ENCODE data around the gene MRPS2. TPM values are rescaled to one million over a fixed set of nuclear protein-coding genes. Genes with fewer than 3 reads are reported as not detected.

The MRPS2 gene
- total RNA-seq, 1 donor from 2014 or later: 38.4 TPM

DNA sequence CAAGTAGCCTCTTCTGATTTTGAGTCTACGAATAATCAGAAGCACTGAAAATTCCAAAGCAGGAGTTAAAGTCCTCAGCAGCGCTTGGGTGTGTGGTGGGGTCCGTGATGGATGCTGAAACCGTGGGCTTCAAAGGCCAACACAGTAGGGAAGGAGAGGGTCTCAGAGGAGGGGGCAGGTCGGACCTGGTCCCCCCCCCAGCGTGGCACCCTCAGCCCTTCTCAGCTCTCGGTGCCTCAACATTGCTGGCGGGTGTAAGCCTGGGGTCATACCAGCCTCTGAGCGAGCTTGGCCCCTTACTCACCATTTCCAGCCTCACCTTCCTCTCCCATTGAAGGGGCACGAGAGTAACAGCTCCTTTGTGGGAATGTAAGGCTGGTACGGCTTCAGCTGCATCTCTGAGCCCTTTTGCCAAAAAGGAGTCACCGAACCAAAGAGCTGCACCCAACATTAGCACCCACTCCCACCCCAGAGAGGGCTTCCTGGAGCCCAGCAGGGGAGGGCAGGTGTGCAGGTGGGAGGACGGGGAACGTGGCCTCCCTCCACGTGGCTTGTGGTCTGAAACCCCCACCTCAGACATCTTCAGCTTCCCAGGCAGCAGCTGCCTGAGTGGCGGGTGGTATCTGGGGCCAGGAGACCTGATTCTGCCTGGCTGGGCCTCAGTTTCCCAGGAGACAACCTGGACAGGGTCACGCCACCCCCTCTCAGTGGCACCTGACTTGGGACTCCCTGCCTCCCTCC is 14.0 kb downstream of the MRPS2 start:
- peaks cover 1% of the 10 kb centered on the region for H3K27me3 Mint-ChIP-seq (ENCODE audit: low read depth)

DNA sequence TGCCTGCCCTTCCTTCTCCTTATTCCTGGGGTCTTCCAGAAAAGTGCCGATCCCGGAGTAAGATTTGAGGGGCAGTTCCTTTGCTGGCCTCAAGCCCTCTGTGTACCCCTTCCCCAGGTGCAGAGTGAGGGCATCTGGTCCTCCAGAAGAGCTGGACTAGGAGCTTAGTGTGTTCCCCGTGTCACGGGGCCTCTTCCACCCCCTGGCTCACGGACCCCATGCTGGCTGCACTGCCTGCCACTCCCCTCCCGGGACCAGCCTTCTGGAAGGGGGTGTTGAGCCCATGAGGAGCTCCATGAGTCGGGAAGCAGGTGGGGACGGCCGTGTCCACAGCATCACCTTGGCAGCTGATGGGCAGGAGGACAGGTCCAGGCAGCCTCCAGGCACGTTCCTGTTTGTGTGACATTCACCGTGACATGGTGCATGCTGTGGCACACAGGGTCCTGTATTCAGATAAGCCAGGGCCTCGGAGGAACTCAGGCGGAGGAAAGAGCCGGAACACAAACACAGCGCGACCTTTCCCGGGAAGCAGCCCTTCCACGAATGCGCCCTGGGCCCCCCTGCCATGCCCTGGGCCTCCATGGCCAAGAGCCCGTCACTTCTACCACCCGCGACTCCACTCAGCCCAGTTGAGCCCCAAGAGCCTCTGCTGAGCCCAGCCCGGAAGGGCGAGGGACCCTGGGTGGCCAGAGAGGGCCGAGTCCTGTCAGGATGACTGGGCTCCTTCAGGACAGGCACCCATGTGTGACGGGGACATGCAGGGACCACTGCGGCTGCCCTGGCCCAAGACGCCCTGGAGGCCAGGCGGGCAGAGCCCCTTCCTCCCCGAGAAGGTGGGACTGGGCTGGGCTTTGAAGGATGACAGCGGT is 14.8 kb downstream of the MRPS2 start:
- no peak overlapping the region for H3K27ac Mint-ChIP-seq
- peaks cover 9% of the 10 kb centered on the region for H3K9me3 Mint-ChIP-seq
- H3K27me3 Mint-ChIP-seq (ENCODE audit: low read depth): peaks cover 1% of the 10 kb centered on the region
- no peaks in the 10 kb centered on the region for H3K36me3 Mint-ChIP-seq
- TF ChIP-seq, protein P1, sequence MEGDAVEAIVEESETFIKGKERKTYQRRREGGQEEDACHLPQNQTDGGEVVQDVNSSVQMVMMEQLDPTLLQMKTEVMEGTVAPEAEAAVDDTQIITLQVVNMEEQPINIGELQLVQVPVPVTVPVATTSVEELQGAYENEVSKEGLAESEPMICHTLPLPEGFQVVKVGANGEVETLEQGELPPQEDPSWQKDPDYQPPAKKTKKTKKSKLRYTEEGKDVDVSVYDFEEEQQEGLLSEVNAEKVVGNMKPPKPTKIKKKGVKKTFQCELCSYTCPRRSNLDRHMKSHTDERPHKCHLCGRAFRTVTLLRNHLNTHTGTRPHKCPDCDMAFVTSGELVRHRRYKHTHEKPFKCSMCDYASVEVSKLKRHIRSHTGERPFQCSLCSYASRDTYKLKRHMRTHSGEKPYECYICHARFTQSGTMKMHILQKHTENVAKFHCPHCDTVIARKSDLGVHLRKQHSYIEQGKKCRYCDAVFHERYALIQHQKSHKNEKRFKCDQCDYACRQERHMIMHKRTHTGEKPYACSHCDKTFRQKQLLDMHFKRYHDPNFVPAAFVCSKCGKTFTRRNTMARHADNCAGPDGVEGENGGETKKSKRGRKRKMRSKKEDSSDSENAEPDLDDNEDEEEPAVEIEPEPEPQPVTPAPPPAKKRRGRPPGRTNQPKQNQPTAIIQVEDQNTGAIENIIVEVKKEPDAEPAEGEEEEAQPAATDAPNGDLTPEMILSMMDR (IDR thresholded peaks at IDR 0.05; ENCODE audit: unreplicated experiment): no peak
- DNase-seq (ENCODE audit: low spot score in 2 of 2, unreplicated experiment in 2 of 2): no peak
- no peak overlapping the region for H3K4me3 Mint-ChIP-seq
- no peaks in the 10 kb centered on the region for H3K4me1 Mint-ChIP-seq

More for the DNA sequence above, 14.0 kb downstream of the MRPS2 start:
- Mint-ChIP-seq H3K9me3 (peaks cover 5% of the 10 kb centered on the region), H3K27ac (no peak overlapping the region), H3K4me1 (no peaks in the 10 kb centered on the region), H3K4me3 (no peak overlapping the region), H3K36me3 (no peaks in the 10 kb centered on the region)
- TF ChIP-seq, protein P1 (IDR thresholded peaks at IDR 0.05; ENCODE audit: unreplicated experiment): no peak
- no peak for DNase-seq (ENCODE audit: low spot score in 2 of 2, unreplicated experiment in 2 of 2)

DNA sequence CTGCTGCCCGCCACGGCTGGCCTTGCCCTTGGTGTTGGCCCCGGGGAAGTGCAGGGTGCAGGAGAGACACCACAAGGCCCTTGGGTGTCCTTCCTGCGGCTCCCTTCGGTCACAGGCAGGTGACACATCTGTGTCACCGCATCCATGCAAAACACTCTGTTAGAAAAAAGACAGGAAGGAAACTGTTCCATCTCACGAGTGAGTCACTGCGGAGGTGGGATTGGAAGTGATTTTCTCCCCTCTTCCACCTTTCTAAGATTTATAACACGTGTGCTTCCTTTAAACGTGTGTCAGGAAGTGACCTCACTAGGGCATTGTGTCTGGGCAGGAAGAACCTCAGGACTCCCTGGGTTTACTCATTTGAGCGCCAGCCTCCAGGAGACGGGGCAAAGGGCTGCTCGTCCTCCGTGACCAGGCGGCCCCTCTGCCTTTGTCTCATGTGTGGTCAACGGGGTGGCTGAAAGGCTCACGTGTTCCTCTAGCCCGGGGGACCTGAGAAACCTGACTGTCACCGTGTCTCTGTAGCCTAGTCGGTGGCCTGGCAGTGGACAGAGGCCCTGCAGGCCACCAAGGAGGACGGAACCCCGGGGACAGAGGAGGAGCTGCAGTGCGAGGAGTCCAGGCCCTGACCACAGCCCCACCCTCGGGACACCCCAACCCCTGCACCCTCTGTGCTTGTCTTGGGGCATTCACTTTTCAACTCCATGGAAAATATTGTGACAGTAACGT is 15.8 kb downstream of the MRPS2 start:
- DNase-seq (ENCODE audit: low spot score in 2 of 2, unreplicated experiment in 2 of 2): no peak
- TF ChIP-seq, protein P1 (IDR thresholded peaks at IDR 0.05; ENCODE audit: unreplicated experiment): no peak
- Mint-ChIP-seq H3K4me1 (no peaks in the 10 kb centered on the region), H3K27ac (no peak overlapping the region), H3K27me3 (ENCODE audit: low read depth) (peaks cover 1% of the 10 kb centered on the region), H3K9me3 (peaks cover 9% of the 10 kb centered on the region), H3K36me3 (no peaks in the 10 kb centered on the region), H3K4me3 (no peak overlapping the region)

DNA sequence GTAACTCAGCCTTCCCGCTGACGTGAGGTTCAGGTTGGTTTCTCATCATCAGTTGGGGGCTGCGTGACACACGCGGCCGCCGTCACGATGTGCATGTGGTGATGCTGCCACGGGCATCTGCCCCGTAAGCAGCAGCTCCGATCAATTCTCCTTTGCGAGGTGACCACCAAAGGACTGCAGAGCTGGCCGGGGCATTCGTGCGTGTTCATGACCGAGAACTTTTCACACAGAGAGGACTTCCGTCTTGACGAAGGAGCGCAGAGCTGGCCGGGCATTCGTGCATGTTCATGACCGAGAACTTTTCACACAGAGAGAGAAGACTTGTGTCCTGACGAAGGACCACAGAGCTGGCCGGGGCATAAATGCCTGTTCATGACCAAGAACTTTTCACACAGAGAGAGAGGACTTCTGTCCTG is 16.9 kb downstream of the MRPS2 start:
- Mint-ChIP-seq H3K27me3 (ENCODE audit: low read depth) (peaks cover 1% of the 10 kb centered on the region), H3K4me3 (no peak overlapping the region), H3K36me3 (no peaks in the 10 kb centered on the region), H3K9me3 (peaks cover 9% of the 10 kb centered on the region), H3K27ac (no peak overlapping the region), H3K4me1 (peaks cover 1% of the 10 kb centered on the region)
- no peak for DNase-seq (ENCODE audit: low spot score in 2 of 2, unreplicated experiment in 2 of 2)
- TF ChIP-seq, protein P1 (IDR thresholded peaks at IDR 0.05; ENCODE audit: unreplicated experiment): no peak

DNA sequence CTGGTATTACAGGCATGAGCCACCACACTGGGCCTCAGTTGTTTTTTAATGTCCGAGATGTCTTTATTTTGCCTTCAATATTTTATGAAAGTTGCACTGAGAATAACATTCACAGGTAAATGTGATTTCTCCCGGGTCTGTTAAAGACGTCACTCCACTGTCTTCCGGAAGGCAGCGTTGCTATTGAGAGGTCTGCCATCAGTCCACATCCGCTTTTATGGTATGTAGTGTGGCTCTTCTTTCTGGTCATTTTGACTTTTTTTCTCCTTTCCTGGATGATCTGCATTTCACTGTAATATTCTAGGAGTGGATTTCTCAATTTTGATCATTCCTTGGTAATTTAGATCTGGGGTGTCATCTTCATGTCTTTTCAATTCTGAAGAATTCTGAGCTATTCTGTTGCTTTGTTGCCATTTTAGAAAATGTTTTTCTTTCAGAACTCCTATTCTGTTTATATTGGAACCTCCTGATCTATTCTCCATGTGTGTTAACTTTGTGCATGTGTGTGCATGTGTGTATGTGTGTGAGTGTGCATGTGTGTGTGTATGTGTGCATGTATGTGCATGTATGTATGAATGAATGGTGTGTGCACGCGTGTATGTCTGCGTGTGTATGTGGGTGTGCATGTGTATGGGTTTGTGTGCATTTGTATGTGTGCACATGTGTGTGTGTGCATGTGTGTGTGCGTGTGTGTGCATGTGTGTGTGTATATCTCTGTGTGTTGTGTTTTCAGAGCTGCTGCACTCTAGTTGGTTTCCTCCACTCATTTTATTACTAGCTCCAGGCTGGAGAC is 18.9 kb downstream of the MRPS2 start:
- H3K4me3 Mint-ChIP-seq: no peak overlapping the region
- no peaks in the 10 kb centered on the region for H3K36me3 Mint-ChIP-seq
- peaks cover 5% of the 10 kb centered on the region for H3K4me1 Mint-ChIP-seq
- no peak overlapping the region for H3K27ac Mint-ChIP-seq
- TF ChIP-seq, protein P1 (IDR thresholded peaks at IDR 0.05; ENCODE audit: unreplicated experiment): no peak
- peaks cover 9% of the 10 kb centered on the region for H3K9me3 Mint-ChIP-seq
- H3K27me3 Mint-ChIP-seq (ENCODE audit: low read depth): peaks cover 1% of the 10 kb centered on the region
- DNase-seq (ENCODE audit: low spot score in 2 of 2, unreplicated experiment in 2 of 2): no peak

All from mesothelial cell of epicardium (in vitro differentiated cells).